HL-60/S4 treated with retinoic acid at 250 ng/mL for 4 days and 3 days (cell line): Measurements from ENCODE around the gene FAM177B.

Source experiments
- in situ Hi-C: fragments of 300-500 bp; cut with MboI; formaldehyde crosslinking; loops from 2 replicates; pipeline ENCODE4 v1.7.0; 2022; ENCODE audit warnings: low sequenced_read_pairs

FAM177B gene

GRCh38 chr1:222784916-222785315 is 47.9 kb downstream of the FAM177B start:
- in situ Hi-C loops, result no loop called here

GRCh38 chr1:222785529-222785928 is 48.5 kb downstream of the FAM177B start:
- in situ Hi-C loops, result no loop called here

GRCh38 chr1:222786121-222786520 is 49.1 kb downstream of the FAM177B start:
- in situ Hi-C loops, result no loop called here

- in situ Hi-C loops, result no loop called here
Observed at GRCh38 chr1:222787729-222788128, 50.7 kb downstream of the FAM177B start.

GRCh38 chr1:222788402-222789156 is 51.6 kb downstream of the FAM177B start:
- in situ Hi-C loops, result no loop called here

GRCh38 chr1:222790115-222790514 is 53.1 kb downstream of the FAM177B start:
- in situ Hi-C loops, result no loop called here

- in situ Hi-C loops, result no loop called here
Observed at GRCh38 chr1:222790520-222790919, 53.5 kb downstream of the FAM177B start.

GRCh38 chr1:222791006-222791710 is 54.2 kb downstream of the FAM177B start:
- in situ Hi-C loops, result no loop called here

GRCh38 chr1:222792744-222793143 is 55.7 kb downstream of the FAM177B start:
- in situ Hi-C loops, result no loop called here

- in situ Hi-C loops, result no loop called here
Observed at GRCh38 chr1:222794656-222795474, 57.9 kb downstream of the FAM177B start.

GRCh38 chr1:222798116-222798515 is 61.1 kb downstream of the FAM177B start:
- in situ Hi-C loops, result no loop called here

- in situ Hi-C loops, result no loop called here
Observed at GRCh38 chr1:222798975-222799374, 62.0 kb downstream of the FAM177B start.
